Right lobe of liver (tissue), 4 donors: Measurements from ENCODE around the gene CDKN2B-AS1.

Experiments used
- CTCF ChIP-seq, 4 donors: fragments of 200-600 bp in 3 of 4; fragments of 450-650 bp in 1 of 4; IDR thresholded peaks; one replicate each; pipeline versions ENCODE4 v1.5.1 to v1.8.0; 2016 to 2022; ENCODE audit warnings: antibody characterized with exemption in 4 of 4, mild to moderate bottlenecking in 2 of 4
- POLR2A ChIP-seq: fragments of 450-650 bp; IDR thresholded peaks from one replicate; pipeline ENCODE4 v1.6.1; 2017; ENCODE audit warnings: antibody characterized with exemption, mild to moderate bottlenecking
- donor health status: DM: no; HTN: no; CAD: no.
- donor health status: DM: no; HTN: no; CAD: no.
- donor health status: DM: no; HTN: yes; CAD: no.

- TF ChIP-seq CTCF (IDR thresholded peaks at IDR 0.05) = no peak
- no peak for TF ChIP-seq POLR2A
Measured at GRCh38 chr9:22120595-22120994, 126.0 kb downstream of the CDKN2B-AS1 start.
